HG02870 (cell line): Measurements from ENCODE around the gene CD209.
"Not testable (repeated sequence)": the region's sequence is repeated elsewhere in the genome, so short reads cannot be mapped to it uniquely, and the experiment has no call there.

Experiments used
- ATAC-seq: cut with Tn5 transposase; IDR thresholded peaks from one replicate; pipeline ENCODE4 v1.9.1; 2021; ENCODE audit warnings: mild to moderate bottlenecking, moderate library complexity; ENCODE audit not compliant: unreplicated experiment

CD209 gene

GRCh38 chr19:7746903-7747884 is at the start of gene CD209:
Gene CD209 (minus strand): TSS chr19:7747534. CDS start chr19:7747511, 23 bp downstream.
- ATAC-seq, result no peak

GRCh38 chr19:7795555-7796161 is 48.3 kb upstream of the CD209 start:
- no peak for ATAC-seq

- ATAC-seq, result no peak
Measured at GRCh38 chr19:7793493-7793892, 46.2 kb upstream of the CD209 start.

- not testable (repeated sequence) for ATAC-seq
Measured at GRCh38 chr19:7792701-7793100, 45.4 kb upstream of the CD209 start.

GRCh38 chr19:7792281-7792680 is 44.9 kb upstream of the CD209 start:
- no peak for ATAC-seq

- ATAC-seq, result no peak
Measured at GRCh38 chr19:7790416-7790815, 43.1 kb upstream of the CD209 start.

GRCh38 chr19:7789447-7789846 is 42.1 kb upstream of the CD209 start:
- ATAC-seq, result no peak

- ATAC-seq, result no peak
Measured at GRCh38 chr19:7788933-7789323, 41.6 kb upstream of the CD209 start.

- no peak for ATAC-seq
Measured at GRCh38 chr19:7788178-7788932, 41.0 kb upstream of the CD209 start.

- ATAC-seq, result no peak
Measured at GRCh38 chr19:7787602-7788177, 40.4 kb upstream of the CD209 start.

GRCh38 chr19:7787141-7787540 is 39.8 kb upstream of the CD209 start:
- ATAC-seq, result no peak

- ATAC-seq, result no peak
Measured at GRCh38 chr19:7784856-7785255, 37.5 kb upstream of the CD209 start.

- ATAC-seq, result no peak
Measured at GRCh38 chr19:7783991-7784423, 36.7 kb upstream of the CD209 start.

- no peak for ATAC-seq
Measured at GRCh38 chr19:7781157-7781556, 33.8 kb upstream of the CD209 start.

- no peak for ATAC-seq
Measured at GRCh38 chr19:7779631-7780486, 32.5 kb upstream of the CD209 start.

- no peak for ATAC-seq
Measured at GRCh38 chr19:7778081-7778480, 30.7 kb upstream of the CD209 start.

- ATAC-seq, result no peak
Measured at GRCh38 chr19:7775761-7776160, 28.4 kb upstream of the CD209 start.

GRCh38 chr19:7773841-7774240 is 26.5 kb upstream of the CD209 start:
- ATAC-seq, result no peak

- ATAC-seq, result no peak
Measured at GRCh38 chr19:7772752-7773291, 25.5 kb upstream of the CD209 start.

- ATAC-seq, result no peak
Measured at GRCh38 chr19:7771072-7771471, 23.7 kb upstream of the CD209 start.
